Measurements from ENCODE around the gene PAK1.

PAK1 gene

DNA sequence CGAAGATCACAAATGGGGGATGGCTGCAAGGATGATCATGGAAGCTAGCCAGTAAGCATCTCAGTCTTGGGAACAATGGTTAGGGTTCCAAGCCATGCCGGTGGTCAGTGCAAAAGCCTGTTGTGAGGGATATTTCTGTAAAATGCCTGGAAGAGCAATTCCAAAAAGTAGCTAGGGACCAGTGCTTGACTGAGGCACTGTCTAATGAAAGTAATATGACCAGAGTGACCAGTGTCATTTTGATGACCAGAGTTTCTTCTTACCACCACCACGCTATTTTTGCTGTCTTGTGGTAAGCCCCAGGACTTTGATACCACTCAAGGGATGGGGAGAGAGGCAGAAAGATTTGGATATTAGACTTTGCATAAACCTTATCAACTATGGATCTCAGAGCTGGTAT lies 190.8 kb downstream of the PAK1 start:
- H3K27me3 ChIP-seq (ENCODE audit: control insufficient read depth in 1 of 2, insufficient read depth in 2 of 2, low read length in 2 of 2) = no peaks in the 10 kb centered on the region
- H3K9ac ChIP-seq (ENCODE audit: low read depth in 1 of 2, low read length in 2 of 2) = no peak overlapping the region
- H3K9me3 ChIP-seq (ENCODE audit: control insufficient read depth in 1 of 2, low read length in 2 of 2) = no peaks in the 10 kb centered on the region
- H3K4me3 ChIP-seq (ENCODE audit: low read depth in 1 of 2, low read length in 2 of 2) = no peak overlapping the region
- no peaks in the 10 kb centered on the region for H3K4me1 ChIP-seq (ENCODE audit: control insufficient read depth in 1 of 2, insufficient read depth in 2 of 2, low read length in 2 of 2)
- no peak overlapping the region for H3K27ac ChIP-seq (ENCODE audit: low read depth, low read length)
- H3K36me3 ChIP-seq (ENCODE audit: control insufficient read depth in 1 of 2, insufficient read depth in 2 of 2, low read length in 2 of 2) = no peaks in the 10 kb centered on the region

DNA sequence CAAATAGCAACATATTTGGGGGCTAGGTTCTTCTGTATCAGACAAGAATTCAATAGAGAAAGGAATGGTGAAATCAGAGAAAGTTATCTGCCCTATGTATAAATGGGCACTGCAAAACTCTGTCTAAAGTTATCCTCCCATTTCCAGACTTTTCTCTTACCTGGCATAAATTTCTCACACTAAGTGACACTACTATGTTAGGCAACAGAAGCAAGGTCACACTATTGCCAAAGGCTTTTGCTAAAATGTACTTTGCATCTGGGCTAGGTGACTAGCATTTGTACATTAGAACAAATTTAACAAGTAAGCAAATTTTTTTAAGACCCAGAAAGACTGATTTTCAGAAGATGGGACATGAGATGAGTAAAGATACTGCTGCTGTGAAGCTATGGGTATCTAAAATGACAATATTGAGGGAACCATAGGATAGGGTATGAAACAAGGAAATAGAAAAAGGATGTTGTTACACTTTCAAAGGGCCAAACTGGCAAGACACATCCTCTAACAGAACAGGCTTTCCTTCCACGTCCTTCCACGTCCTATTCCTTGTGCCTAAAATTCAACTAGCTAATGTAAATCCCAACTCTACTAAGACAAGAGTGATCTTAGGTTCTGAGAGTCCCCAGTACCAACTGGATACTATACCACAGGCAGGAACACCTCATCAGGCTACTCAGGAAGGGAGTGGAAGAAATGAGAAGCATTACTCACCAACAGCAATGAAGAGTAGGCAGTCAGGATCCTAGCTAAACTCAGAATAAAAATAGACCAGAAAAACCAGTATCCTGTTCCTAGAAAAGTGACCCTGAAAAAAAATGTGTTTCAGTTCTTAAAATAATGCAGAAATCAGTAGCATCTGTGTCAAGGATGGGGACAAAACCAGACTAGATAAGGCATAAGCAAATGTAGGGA lies 195.0 kb downstream of the PAK1 start:
- Histone ChIP-seq H3K27ac (ENCODE audit: low read depth, low read length) (no peak overlapping the region), H3K9me3 (ENCODE audit: control insufficient read depth in 1 of 2, low read length in 2 of 2) (no peaks in the 10 kb centered on the region), H3K9ac (ENCODE audit: low read depth in 1 of 2, low read length in 2 of 2) (no peak overlapping the region), H3K4me3 (ENCODE audit: low read depth in 1 of 2, low read length in 2 of 2) (no peak overlapping the region), H3K36me3 (ENCODE audit: control insufficient read depth in 1 of 2, insufficient read depth in 2 of 2, low read length in 2 of 2) (no peaks in the 10 kb centered on the region), H3K27me3 (ENCODE audit: control insufficient read depth in 1 of 2, insufficient read depth in 2 of 2, low read length in 2 of 2) (no peaks in the 10 kb centered on the region), H3K4me1 (ENCODE audit: control insufficient read depth in 1 of 2, insufficient read depth in 2 of 2, low read length in 2 of 2) (no peaks in the 10 kb centered on the region)

DNA sequence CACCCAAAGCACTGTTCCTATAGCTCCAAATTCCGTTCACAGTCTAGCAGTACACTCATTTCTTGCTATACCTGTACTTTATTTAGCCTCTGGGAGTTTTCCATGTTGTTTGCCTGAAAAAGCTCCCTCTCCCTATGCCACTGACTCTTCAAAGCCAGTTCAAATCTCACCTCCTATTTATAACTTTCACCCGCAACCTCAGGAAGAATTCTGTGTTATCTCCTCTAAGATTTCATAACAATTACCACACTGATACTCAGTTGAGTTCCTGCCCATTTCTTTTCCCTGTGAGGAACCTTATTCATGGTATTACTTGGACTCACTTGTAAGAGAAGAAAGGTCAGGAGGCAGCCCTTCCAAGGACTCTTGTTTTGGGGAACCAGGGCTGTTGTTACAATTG lies 197.6 kb downstream of the PAK1 start:
- no peaks in the 10 kb centered on the region for H3K4me1 ChIP-seq (ENCODE audit: control insufficient read depth in 1 of 2, insufficient read depth in 2 of 2, low read length in 2 of 2)
- H3K27ac ChIP-seq (ENCODE audit: low read depth, low read length) = no peak overlapping the region
- no peaks in the 10 kb centered on the region for H3K9me3 ChIP-seq (ENCODE audit: control insufficient read depth in 1 of 2, low read length in 2 of 2)
- no peaks in the 10 kb centered on the region for H3K36me3 ChIP-seq (ENCODE audit: control insufficient read depth in 1 of 2, insufficient read depth in 2 of 2, low read length in 2 of 2)
- H3K4me3 ChIP-seq (ENCODE audit: low read depth in 1 of 2, low read length in 2 of 2) = no peak overlapping the region
- no peaks in the 10 kb centered on the region for H3K27me3 ChIP-seq (ENCODE audit: control insufficient read depth in 1 of 2, insufficient read depth in 2 of 2, low read length in 2 of 2)
- H3K9ac ChIP-seq (ENCODE audit: low read depth in 1 of 2, low read length in 2 of 2) = no peak overlapping the region
